Hypothalamus (tissue), 51 donors: ENCODE results near the gene ANKIB1.

ENCODE experiments used
- DNase-seq, 51 donors: peaks; one replicate each; lab custom pipeline; 2025; lab: John Stamatoyannopoulos, UW

The ANKIB1 gene

GRCh38 chr7:92259610-92260247 is 14.0 kb downstream of the ANKIB1 start:
- no peak for DNase-seq

DNA sequence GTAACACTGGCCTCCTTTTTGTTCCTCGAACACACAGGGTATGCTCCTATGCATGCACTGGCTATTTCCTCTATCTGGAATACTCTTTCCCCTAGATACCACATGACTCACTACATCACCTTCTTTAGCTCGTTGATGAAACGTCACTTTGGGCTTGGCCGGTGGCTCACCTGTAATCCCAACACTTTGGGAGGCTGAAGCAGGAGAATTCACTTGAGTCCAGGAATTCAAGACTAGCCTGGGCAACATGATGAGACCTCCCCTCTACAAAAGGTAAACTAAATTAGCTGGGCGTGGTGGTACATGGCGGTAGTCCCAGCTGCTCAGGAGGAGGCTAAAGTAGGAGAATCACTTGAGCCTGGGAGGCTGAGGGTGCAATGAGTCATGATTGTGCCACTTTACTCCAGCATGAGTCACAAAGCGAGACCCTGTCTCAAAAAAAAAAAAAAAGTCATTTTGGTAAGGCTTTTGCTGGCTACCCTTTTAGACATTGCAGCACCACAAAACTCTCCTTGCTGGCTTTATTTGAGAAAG is 14.5 kb downstream of the ANKIB1 start:
- no peak for DNase-seq

GRCh38 chr7:92266415-92267241 is 20.9 kb downstream of the ANKIB1 start:
- DNase-seq = no peak

- DNase-seq = no peak
Measured at GRCh38 chr7:92268921-92269320, 23.1 kb downstream of the ANKIB1 start.

- DNase-seq = no peak
Measured at GRCh38 chr7:92275327-92275726, 29.6 kb downstream of the ANKIB1 start.

- DNase-seq = no peak
Measured at GRCh38 chr7:92276460-92276864, 30.7 kb downstream of the ANKIB1 start.

DNA sequence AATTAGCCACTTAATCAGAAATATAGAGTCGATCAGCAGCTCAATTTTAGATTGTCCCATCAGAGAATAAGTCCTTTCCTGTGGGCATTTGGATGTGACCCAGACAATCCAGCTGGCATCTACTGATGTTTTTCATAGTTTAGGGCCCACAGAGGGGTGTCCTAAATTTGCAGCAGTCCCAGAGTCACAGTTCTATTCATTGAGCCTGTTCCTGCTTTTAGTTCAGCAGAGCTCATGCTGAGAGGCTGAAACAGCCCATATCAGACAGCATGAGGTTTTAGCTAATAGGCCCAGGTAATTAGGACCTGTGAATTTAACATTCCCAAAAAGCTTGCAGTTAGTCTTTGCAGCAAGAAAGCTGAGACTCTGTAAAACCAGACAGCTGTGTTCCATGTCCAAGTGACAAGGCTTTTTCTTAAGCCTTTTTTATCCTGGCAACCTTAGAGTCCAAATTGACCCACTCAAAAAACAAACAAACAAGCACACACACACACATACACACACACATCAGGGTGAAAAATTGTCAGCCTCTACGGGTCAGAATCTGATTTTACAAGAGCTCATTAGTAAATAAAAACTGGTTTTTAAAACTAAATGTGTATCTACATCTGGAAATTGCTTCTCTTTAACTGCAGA is 33.7 kb downstream of the ANKIB1 start:
- peak in 1 of 51 donors; percentile 15 for DNase-seq

DNA sequence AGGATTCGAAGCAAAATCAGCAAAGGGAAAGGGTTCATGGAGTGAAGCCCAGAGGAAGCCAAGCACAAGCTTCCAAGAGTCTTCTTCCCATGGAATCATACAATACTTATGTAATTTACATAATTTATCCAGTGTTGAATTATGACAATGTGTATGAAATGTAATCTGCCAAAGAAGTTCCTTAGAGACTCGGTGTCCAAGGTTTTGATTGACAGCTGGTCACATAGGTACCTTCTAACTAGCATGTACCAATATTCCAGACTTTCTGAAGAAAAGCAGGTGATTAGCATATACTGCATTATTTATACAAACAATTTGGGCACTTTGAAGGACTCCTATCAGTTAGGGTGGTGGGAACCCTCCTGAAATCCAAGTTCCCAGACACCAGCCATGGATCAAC is 35.3 kb downstream of the ANKIB1 start:
- no peak for DNase-seq

- DNase-seq = no peak
Measured at GRCh38 chr7:92282221-92282814, 36.5 kb downstream of the ANKIB1 start.

DNA sequence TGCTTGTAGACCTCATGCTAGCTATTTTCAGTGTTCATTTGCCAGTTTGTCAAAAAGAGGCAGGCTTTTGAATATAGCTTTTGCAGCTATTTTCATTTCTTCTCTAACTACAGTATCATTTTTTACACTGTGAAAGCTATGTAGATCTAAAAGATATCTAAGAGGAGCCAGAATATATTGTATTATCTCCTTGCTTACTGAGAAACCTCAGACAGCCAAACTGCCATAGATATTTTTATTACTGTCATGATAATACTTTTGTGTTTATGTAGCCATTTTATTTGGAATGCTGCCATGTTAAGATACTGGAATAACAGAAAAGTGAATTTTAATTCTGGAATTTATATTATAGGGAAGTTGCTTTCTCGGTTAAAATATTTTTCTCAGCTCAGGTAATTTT is 37.2 kb downstream of the ANKIB1 start:
- no peak for DNase-seq

GRCh38 chr7:92289321-92289720 is 43.5 kb downstream of the ANKIB1 start:
- DNase-seq = no peak

GRCh38 chr7:92292981-92293380 is 47.2 kb downstream of the ANKIB1 start:
- no peak for DNase-seq

GRCh38 chr7:92293896-92294590 is 48.3 kb downstream of the ANKIB1 start:
- no peak for DNase-seq

DNA sequence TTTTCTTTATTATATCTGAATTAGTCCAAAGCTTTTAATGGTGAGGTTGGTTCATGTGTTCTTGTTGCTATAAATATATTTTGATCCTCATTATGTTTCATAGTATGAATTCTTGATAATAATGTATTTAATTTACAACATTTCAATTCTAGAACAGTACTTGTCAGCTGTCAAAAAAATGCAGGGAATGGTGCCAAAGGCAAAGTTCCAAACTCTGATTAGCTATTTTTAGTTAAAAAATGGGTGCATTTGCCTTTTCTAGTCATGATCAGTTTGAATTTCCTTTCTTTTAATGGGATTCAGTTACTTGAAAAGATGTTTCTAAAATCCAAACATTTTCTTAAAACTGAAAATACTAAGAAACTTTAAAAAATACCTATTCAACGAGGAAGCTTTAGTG is 49.6 kb downstream of the ANKIB1 start:
- DNase-seq = no peak

DNA sequence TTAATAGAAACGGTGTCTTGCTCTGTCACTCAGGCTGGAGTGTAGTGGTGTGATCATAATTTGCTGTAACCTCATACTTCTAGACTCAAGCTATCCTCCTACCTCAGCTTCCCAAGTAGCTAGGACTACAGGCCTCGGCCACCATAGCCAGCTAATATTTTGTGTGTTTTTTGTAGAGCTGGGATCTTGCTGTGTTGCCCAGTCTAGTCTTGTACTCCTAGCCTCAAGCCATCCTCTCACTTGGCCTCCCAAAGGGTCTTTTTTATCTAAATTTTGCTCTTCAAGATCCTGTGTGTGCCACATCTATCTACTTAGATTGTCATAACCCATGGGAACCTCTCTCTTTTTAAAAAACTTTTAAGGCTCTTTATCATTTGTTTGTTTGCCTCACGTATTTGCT is 50.5 kb downstream of the ANKIB1 start:
- DNase-seq = no peak

DNA sequence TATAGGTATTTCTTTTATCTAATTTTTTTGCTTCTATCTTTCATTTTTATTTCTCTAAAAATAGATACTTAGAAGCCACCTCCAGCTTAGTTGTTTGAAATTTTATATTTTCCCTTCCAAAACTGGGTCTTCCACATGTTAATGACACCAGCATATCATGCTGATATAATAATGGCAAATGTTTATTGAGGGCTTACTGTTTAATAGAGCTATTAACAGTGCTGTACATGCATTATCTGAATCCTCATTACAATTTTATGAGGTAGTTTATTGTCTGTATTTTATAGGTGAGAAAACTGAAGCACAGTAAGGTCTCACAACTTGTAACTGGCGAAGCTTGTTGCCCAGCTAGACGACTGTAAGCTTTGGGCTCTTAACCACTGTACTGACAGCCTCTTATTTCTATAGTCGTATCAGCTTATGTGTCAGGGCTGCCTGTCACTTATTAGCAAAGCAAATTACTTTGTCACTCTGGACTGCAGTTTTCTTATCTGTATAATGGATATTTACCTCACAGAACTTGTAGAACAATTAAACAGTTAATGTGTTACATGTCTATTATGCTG is 51.2 kb downstream of the ANKIB1 start:
- no peak for DNase-seq

DNA sequence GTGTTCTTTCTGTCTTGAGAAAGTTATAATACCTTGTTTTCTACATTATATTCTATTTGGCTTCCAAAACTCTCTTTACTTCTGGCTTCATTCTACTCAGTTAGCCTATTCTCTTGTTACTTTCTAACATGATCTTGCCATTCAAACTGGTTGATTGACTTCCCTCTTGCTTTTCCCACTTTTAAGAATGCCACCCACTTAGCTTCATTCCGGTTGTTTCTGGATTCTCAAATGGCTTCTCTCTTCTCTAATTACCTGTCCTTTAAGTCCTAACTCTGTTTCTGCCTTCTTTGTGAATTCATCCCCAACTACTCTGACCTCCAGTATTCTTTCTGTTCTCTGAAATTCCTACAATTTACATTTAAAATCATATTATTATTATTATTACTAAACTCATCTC is 52.0 kb downstream of the ANKIB1 start:
- DNase-seq = no peak

DNA sequence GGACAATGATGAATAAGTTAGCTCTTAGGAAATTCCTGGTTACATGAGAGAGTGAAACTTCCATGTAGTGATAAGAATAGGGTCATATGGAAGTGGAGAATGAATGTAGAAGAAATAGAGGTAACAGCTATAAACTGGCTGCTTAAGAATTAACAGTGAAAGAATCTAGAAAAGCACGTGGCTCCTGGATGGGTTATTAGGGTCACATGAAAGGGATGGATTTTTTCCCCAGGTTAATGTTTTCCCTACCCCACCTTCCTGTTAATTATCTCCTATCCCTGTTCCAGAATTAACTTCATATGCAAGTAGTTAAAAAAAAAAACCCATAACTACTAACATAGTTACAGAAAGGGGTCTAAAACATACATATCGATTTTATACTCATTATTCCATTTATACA is 58.0 kb downstream of the ANKIB1 start:
- no peak for DNase-seq

- no peak for DNase-seq
Measured at GRCh38 chr7:92304406-92304893, 58.7 kb downstream of the ANKIB1 start.

- no peak for DNase-seq
Measured at GRCh38 chr7:92306153-92306552, 60.4 kb downstream of the ANKIB1 start.
